SKM-1 (cell line): ENCODE data around the gene APPL2.
A peak's percentile ranks its signal among the peaks of the same experiment; 100 is the strongest.

Experiments used
- DNase-seq: peaks from one replicate; lab custom pipeline; 2025; ENCODE audit not compliant: unreplicated experiment; lab: John Stamatoyannopoulos, UW

The APPL2 gene

GRCh38 chr12:105235732-105236476, at the start of gene APPL2:
TSS of gene APPL2 (minus strand) at chr12:105236174. CDS start at chr12:105236012, 162 bp downstream.
- DNase-seq = peak; percentile 19

- DNase-seq = no peak
Measured at GRCh38 chr12:105285378-105285777, 49.4 kb upstream of the APPL2 start.

GRCh38 chr12:105281694-105282049, 45.7 kb upstream of the APPL2 start:
- no peak for DNase-seq

GRCh38 chr12:105280966-105281693, 45.2 kb upstream of the APPL2 start:
- DNase-seq = no peak

- no peak for DNase-seq
Measured at GRCh38 chr12:105279460-105280056, 43.6 kb upstream of the APPL2 start.

GRCh38 chr12:105278043-105278697, 42.2 kb upstream of the APPL2 start:
- no peak for DNase-seq

GRCh38 chr12:105275997-105276733, 40.2 kb upstream of the APPL2 start:
- no peak for DNase-seq

GRCh38 chr12:105274571-105274970, 38.6 kb upstream of the APPL2 start:
- DNase-seq = no peak

- DNase-seq = no peak
Measured at GRCh38 chr12:105273601-105274000, 37.6 kb upstream of the APPL2 start.

- no peak for DNase-seq
Measured at GRCh38 chr12:105272814-105273416, 36.9 kb upstream of the APPL2 start.

- no peak for DNase-seq
Measured at GRCh38 chr12:105272152-105272551, 36.2 kb upstream of the APPL2 start.

- DNase-seq = no peak
Measured at GRCh38 chr12:105271364-105271763, 35.4 kb upstream of the APPL2 start.

GRCh38 chr12:105270671-105271255, 34.8 kb upstream of the APPL2 start:
- no peak for DNase-seq

GRCh38 chr12:105267711-105268110, 31.7 kb upstream of the APPL2 start:
- DNase-seq = no peak

GRCh38 chr12:105264771-105265170, 28.8 kb upstream of the APPL2 start:
- no peak for DNase-seq

- no peak for DNase-seq
Measured at GRCh38 chr12:105262461-105263184, 26.6 kb upstream of the APPL2 start.

GRCh38 chr12:105261010-105261409, 25.0 kb upstream of the APPL2 start:
- DNase-seq = no peak

- DNase-seq = no peak
Measured at GRCh38 chr12:105259226-105259625, 23.3 kb upstream of the APPL2 start.

GRCh38 chr12:105257321-105257728, 21.4 kb upstream of the APPL2 start:
- no peak for DNase-seq
